Activated T-helper 2 cell treated with anti-CD3 and anti-CD28 coated beads, Interferon-gamma antibody, Interleukin-2, Interleukin-4, amounts not matched to agents 10 μg/mL and 5 μg/mL and 100 μg/mL, durations not matched to agents 14 hours and 24 hours and 36 hours (primary cell): ENCODE results near the gene TMEM186. TPM values are rescaled to one million over a fixed set of nuclear protein-coding genes. Genes with fewer than 3 reads are reported as not detected.
"Not testable (repeated sequence)": the region's sequence is repeated elsewhere in the genome, so short reads cannot be mapped to it uniquely, and the experiment has no call there.

Source experiments
- DNase-seq: peaks from one replicate; pipeline ENCODE4 v3.0.0; 2021; ENCODE audit warnings: low spot score
- H3K27ac Mint-ChIP-seq: one replicate; pipeline ENCODE4 v1.8.0; 2021; ENCODE audit warnings: mixed read lengths
- H3K27me3 Mint-ChIP-seq: one replicate; pipeline ENCODE4 v1.8.0; 2021; ENCODE audit warnings: low read depth, mixed read lengths
- H3K36me3 Mint-ChIP-seq: one replicate; pipeline ENCODE4 v1.8.0; 2021; ENCODE audit warnings: low read depth, mixed read lengths
- H3K4me1 Mint-ChIP-seq: one replicate; pipeline ENCODE4 v1.8.0; 2021; ENCODE audit warnings: low read depth, mixed read lengths
- H3K4me3 Mint-ChIP-seq: one replicate; pipeline ENCODE4 v1.8.0; 2021; ENCODE audit warnings: low read depth, mild to moderate bottlenecking, moderate library complexity, mixed read lengths
- H3K9me3 Mint-ChIP-seq: one replicate; pipeline ENCODE4 v1.8.0; 2021; ENCODE audit warnings: mixed read lengths
- intact Hi-C: fragments of 100-400 bp; cut with micrococcal nuclease; formaldehyde crosslinking; loops from one replicate; pipeline ENCODE4 v1.15.1; 2023
- total RNA-seq: library from RNA; stranded (reverse); gene quantifications from 2 replicates; pipeline ENCODE4 v1.2.3, GENCODE V29; 2022

TMEM186 gene
- total RNA-seq, result 15.6 and 15.9 TPM in 2 replicates

DNA sequence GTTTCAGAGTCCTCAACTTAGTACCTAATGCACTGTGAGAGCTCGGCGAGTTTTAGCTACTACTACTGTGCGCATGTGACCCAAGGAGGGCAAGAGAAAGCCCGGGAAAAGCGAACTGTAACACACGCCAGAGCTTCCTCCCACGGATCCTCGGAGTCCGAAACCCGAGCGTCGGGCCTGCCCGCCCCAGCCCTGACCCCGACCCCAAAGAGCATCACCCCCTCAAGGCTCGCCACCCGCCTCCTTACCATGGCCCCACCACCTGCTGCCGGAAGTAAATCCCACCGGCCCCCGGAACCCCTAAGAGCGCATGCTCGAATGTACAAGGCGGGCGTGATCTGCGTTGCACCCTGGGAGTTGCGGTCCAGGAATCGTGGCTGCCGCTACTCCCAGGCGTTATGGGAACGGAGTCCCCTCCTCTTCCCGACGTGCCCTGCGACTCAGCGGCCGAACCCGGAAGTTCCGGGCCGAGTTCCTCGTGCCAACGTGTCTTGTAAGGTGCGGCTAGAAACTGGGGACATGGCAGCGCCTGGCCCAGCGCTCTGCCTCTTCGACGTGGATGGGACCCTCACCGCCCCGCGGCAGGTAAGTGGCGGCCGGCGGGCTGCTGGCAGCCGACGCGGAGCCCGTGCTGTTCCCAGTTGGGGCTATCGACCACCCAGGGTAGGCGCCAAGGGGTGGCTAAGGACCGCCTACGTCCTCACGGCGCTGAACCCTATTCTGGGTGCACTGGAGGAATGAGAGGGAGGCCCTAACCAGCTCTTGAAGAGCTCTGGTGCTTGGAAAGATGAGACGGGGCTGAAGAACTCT is at the start of gene TMEM186, which contains the start of gene PMM2:
Gene TMEM186, minus strand, starts transcription at position 276 of the 810 bp plus-strand sequence. Its CDS starts 25 bp downstream, at position 251.
Gene PMM2, plus strand, starts transcription at position 476 of the 810 bp plus-strand sequence. Its CDS starts 44 bp downstream, at position 520.
- no peaks in the 10 kb centered on the region for H3K27me3 Mint-ChIP-seq
- peaks cover 36% of the 10 kb centered on the region for H3K4me1 Mint-ChIP-seq
- peak within 1 kb of the TSS; percentile 90 for H3K27ac Mint-ChIP-seq
- H3K9me3 Mint-ChIP-seq, result no peaks in the 10 kb centered on the region
- H3K4me3 Mint-ChIP-seq, result peak within 1 kb of the TSS; percentile 95
- DNase-seq, result peak; percentile 94
- H3K36me3 Mint-ChIP-seq, result peaks cover 34% of the 10 kb centered on the region
- intact Hi-C loops, result loop anchor here (1.0 to 5.0 kb wide), 6 partner anchors 72 to 330 kb away; partner anchors contain the start of genes ABAT, CARHSP1, HAPSTR1 and METTL22

- Mint-ChIP-seq H3K36me3 (peaks cover 48% of the 10 kb centered on the region), H3K27ac (no peak overlapping the region), H3K27me3 (no peaks in the 10 kb centered on the region), H3K4me1 (peaks cover 16% of the 10 kb centered on the region), H3K4me3 (no peak overlapping the region), H3K9me3 (no peaks in the 10 kb centered on the region)
- intact Hi-C loops, result no loop called here
- DNase-seq, result no peak
Measured at GRCh38 chr16:8847145-8847544, 49.7 kb upstream of the TMEM186 start.

GRCh38 chr16:8846401-8846932 is 49.0 kb upstream of the TMEM186 start:
- no peaks in the 10 kb centered on the region for H3K9me3 Mint-ChIP-seq
- H3K27me3 Mint-ChIP-seq, result no peaks in the 10 kb centered on the region
- DNase-seq, result no peak
- H3K36me3 Mint-ChIP-seq, result peaks cover 42% of the 10 kb centered on the region
- no peak overlapping the region for H3K4me3 Mint-ChIP-seq
- intact Hi-C loops, result no loop called here
- H3K4me1 Mint-ChIP-seq, result peaks cover 15% of the 10 kb centered on the region
- no peak overlapping the region for H3K27ac Mint-ChIP-seq

DNA sequence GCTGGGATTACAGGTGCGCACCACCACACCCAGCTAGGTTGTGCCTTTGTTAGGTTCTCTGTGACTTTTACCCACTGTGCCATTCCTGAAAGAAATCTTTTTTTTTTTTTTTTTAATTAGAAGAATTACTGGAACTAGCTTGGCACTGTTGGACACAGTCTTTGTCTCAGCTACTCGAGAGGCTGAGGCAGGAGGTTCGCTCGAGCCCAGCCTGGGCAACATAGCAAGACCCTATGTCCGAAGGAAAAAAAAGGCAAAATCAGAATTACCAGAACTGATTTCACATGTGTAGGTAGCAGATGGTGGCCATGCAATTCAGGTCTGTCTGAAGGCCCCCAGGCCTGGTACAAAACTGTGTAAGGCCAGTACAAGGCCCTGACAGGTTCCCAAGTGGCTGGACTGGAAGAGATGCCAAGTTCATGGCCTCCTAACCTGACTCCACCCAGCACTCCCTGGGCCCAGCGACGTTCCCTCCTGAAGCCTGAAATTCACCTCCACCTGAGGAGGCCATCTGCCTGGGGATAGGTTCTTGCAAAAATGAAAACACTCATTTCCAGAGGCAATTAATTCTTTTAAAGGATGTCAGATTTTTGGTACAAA is 48.4 kb upstream of the TMEM186 start:
- Mint-ChIP-seq H3K27ac (no peak overlapping the region), H3K4me3 (no peak overlapping the region), H3K4me1 (peaks cover 13% of the 10 kb centered on the region), H3K9me3 (no peaks in the 10 kb centered on the region), H3K27me3 (no peaks in the 10 kb centered on the region), H3K36me3 (peaks cover 37% of the 10 kb centered on the region)
- intact Hi-C loops, result no loop called here
- no peak for DNase-seq

DNA sequence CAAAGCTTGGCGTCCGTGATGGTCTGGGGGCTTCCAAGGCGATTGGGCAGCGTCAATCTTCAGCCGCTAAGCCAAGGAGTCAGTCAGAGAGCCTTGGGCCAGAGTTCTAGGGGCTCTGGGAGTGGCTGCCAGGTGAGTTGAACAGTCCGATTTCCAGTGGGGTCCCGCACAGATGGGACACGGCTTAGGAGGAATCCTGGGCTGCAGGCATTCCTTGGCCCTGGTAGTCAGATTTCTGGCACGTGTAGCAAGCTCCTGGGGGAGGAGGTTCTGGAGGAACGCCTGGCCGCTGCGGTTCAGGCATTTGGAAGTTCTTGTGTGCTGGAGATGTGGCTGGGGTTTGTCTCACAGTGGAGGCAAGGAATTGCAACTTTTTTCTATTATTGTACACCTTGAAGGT is 45.9 kb upstream of the TMEM186 start:
- H3K27ac Mint-ChIP-seq, DNase-seq, H3K27me3 Mint-ChIP-seq, intact Hi-C loops, H3K9me3 Mint-ChIP-seq, H3K4me3 Mint-ChIP-seq, H3K4me1 Mint-ChIP-seq: not testable (repeated sequence)
- peaks cover 21% of the 10 kb centered on the region for H3K36me3 Mint-ChIP-seq

- DNase-seq, H3K27ac Mint-ChIP-seq, H3K4me1 Mint-ChIP-seq, H3K9me3 Mint-ChIP-seq, intact Hi-C loops, H3K4me3 Mint-ChIP-seq, H3K27me3 Mint-ChIP-seq: not testable (repeated sequence)
- H3K36me3 Mint-ChIP-seq, result peaks cover 13% of the 10 kb centered on the region
Measured at GRCh38 chr16:8842016-8842415, 44.6 kb upstream of the TMEM186 start.

DNA sequence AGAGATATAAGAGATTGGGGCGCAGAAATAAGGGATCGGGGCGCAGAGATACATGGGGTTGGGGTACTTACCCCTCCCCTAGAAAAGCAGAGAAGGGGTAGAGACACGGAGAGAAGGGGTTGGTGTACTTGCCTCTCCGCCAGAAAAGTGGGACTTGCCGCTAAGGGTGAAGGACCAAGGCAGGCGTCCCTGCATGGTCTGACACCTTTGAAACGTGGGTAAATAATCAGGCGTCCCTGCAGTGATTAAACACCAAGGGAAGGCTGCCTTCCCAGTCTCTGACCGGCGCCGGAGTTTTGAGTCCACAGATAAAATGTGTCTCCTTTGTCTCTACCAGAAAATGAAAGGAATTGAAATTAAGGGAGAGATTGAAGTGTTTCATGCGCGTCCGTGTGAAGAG is 40.2 kb upstream of the TMEM186 start:
- intact Hi-C loops, H3K36me3 Mint-ChIP-seq, H3K4me3 Mint-ChIP-seq, H3K4me1 Mint-ChIP-seq, DNase-seq, H3K9me3 Mint-ChIP-seq, H3K27ac Mint-ChIP-seq, H3K27me3 Mint-ChIP-seq: not testable (repeated sequence)

GRCh38 chr16:8836797-8837196 is 39.4 kb upstream of the TMEM186 start:
- H3K27me3 Mint-ChIP-seq, H3K27ac Mint-ChIP-seq, DNase-seq, H3K4me3 Mint-ChIP-seq, intact Hi-C loops, H3K4me1 Mint-ChIP-seq, H3K9me3 Mint-ChIP-seq: not testable (repeated sequence)
- H3K36me3 Mint-ChIP-seq, result peaks cover 12% of the 10 kb centered on the region

- H3K36me3 Mint-ChIP-seq, result peaks cover 49% of the 10 kb centered on the region
- peak overlapping the region; percentile 20 for H3K27ac Mint-ChIP-seq
- H3K27me3 Mint-ChIP-seq, result no peaks in the 10 kb centered on the region
- no peaks in the 10 kb centered on the region for H3K9me3 Mint-ChIP-seq
- no peak for DNase-seq
- intact Hi-C loops, result no loop called here
- peaks cover 5% of the 10 kb centered on the region for H3K4me1 Mint-ChIP-seq
- no peak overlapping the region for H3K4me3 Mint-ChIP-seq
Measured at GRCh38 chr16:8832717-8833105, 35.3 kb upstream of the TMEM186 start.

DNA sequence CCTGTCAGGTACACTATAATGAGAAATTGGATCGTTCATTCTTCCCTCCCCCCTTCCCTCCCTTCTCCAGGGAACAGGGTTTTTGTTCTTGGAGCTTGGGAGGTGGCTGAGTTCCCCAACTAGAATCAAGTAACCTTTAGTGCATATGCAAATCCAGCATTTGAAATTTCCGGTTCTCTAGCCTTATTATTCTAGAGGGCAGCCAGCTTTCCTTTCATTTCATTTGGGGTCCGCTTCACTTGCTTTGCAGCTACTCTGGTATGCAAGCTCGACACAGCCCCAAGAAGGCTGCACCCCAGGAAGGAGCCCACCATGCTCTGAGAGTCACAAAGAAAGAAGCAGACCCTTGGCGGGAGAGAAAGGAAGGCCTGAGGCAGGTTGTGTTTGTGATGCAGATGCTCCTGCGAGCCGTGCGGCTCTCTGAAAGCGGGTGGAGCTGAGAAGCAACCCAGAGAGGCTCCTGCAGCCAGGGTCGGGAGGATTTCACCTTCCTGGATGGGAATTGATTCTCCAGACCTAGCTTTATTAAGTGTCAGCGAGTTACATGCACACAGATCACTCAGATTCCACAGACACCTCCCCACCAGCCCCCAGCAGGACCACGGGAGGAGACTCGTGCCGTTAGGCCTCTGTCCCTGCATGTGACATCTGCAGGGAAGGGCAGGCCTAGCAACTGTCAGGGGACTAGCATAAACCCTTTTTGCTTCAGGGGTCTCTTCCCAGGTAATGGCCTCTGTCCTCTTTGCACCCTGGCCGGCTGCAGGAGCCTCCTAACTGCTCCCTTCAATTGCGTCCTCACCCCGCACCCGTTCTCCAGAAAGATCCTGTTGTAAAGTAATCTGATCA is 34.7 kb upstream of the TMEM186 start:
- intact Hi-C loops, result no loop called here

GRCh38 chr16:8831450-8831849 is 34.0 kb upstream of the TMEM186 start:
- intact Hi-C loops, result no loop called here
- H3K4me3 Mint-ChIP-seq, result no peak overlapping the region
- DNase-seq, result no peak
- no peaks in the 10 kb centered on the region for H3K27me3 Mint-ChIP-seq
- H3K9me3 Mint-ChIP-seq, result no peaks in the 10 kb centered on the region
- H3K27ac Mint-ChIP-seq, result no peak overlapping the region
- H3K36me3 Mint-ChIP-seq, result peaks cover 49% of the 10 kb centered on the region
- peaks cover 5% of the 10 kb centered on the region for H3K4me1 Mint-ChIP-seq

More for the DNA sequence above, 34.7 kb upstream of the TMEM186 start:
- no peak for DNase-seq
- H3K27ac Mint-ChIP-seq, result no peak overlapping the region
- peaks cover 5% of the 10 kb centered on the region for H3K4me1 Mint-ChIP-seq
- H3K36me3 Mint-ChIP-seq, result peaks cover 49% of the 10 kb centered on the region
- no peaks in the 10 kb centered on the region for H3K9me3 Mint-ChIP-seq
- no peaks in the 10 kb centered on the region for H3K27me3 Mint-ChIP-seq
- no peak overlapping the region for H3K4me3 Mint-ChIP-seq

DNA sequence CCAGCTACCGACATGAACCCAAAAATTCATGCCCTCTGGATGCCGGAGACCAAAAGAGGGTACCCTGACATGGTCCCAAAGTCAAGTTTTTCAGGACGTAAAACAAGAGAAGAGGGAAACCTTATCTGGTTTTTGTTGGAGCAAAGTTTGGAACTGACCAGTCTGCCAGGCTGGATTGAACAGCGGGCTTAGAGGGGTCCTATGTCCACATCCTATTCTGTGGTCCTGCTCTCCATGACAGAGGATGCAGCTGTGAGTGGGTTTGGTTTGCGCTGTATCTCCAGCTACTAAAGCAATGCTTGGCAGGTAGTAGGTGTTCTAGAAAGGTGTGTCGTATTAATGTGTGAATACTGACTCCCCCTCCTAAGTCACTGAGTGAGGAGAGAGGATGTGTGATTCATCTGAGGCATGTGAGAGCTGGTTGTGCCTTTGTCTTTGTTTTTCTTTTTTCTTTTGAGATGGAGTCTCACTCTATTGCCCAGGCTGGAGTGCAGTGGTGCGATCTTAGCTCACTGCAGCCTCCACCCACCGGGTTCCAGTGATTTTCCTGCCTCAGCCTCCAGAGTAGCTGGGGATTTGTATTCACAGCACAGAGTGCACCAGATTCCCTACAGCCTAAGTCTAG is 31.2 kb upstream of the TMEM186 start:
- no peaks in the 10 kb centered on the region for H3K9me3 Mint-ChIP-seq
- peaks cover 5% of the 10 kb centered on the region for H3K4me1 Mint-ChIP-seq
- no peak overlapping the region for H3K4me3 Mint-ChIP-seq
- intact Hi-C loops, result no loop called here
- DNase-seq, result no peak
- H3K27ac Mint-ChIP-seq, result peak overlapping the region; percentile 40
- peaks cover 60% of the 10 kb centered on the region for H3K36me3 Mint-ChIP-seq
- H3K27me3 Mint-ChIP-seq, result no peaks in the 10 kb centered on the region
